Ishikawa (cell line): ENCODE data around the gene GMDS.

ENCODE experiments used
- CEBPB ChIP-seq: IDR thresholded peaks from 2 replicates; pipeline ENCODE4 v1.6.1; 2012
- CREB1 ChIP-seq: IDR thresholded peaks from 2 replicates; pipeline ENCODE4 v1.6.1; 2012; ENCODE audit warnings: low read depth
- EGR1 ChIP-seq: IDR thresholded peaks from 2 replicates; pipeline ENCODE4 v1.6.1; 2012
- EP300 ChIP-seq: IDR thresholded peaks from 2 replicates; pipeline ENCODE4 v1.6.1; 2012; ENCODE audit warnings: borderline replicate concordance
- FOXM1 ChIP-seq: IDR thresholded peaks from 2 replicates; pipeline ENCODE4 v1.6.1; 2012; ENCODE audit warnings: low read depth, borderline replicate concordance
- MAX ChIP-seq: IDR thresholded peaks from 2 replicates; pipeline ENCODE4 v1.6.1; 2012
- NFIC ChIP-seq: IDR thresholded peaks from 2 replicates; pipeline ENCODE4 v1.6.1; 2012
- RAD21 ChIP-seq: IDR thresholded peaks from 2 replicates; pipeline ENCODE4 v1.6.1; 2012; ENCODE audit warnings: low read depth
- REST ChIP-seq: IDR thresholded peaks from 2 replicates; pipeline ENCODE4 v1.6.1; 2012; ENCODE audit warnings: low read depth, mild to moderate bottlenecking
- TAF1 ChIP-seq: IDR thresholded peaks from 2 replicates; pipeline ENCODE4 v1.6.1; 2012; ENCODE audit warnings: low read depth, mild to moderate bottlenecking
- TCF12 ChIP-seq: IDR thresholded peaks from 2 replicates; pipeline ENCODE4 v1.6.1; 2012; ENCODE audit warnings: low read depth
- TEAD4 ChIP-seq: IDR thresholded peaks from 2 replicates; pipeline ENCODE4 v1.6.1; 2012
- USF1 ChIP-seq: IDR thresholded peaks from 2 replicates; pipeline ENCODE4 v1.6.1; 2012
- YY1 ChIP-seq: IDR thresholded peaks from 2 replicates; pipeline ENCODE4 v1.6.1; 2012; ENCODE audit warnings: low read depth
- ZBTB7A ChIP-seq: IDR thresholded peaks from 2 replicates; pipeline ENCODE4 v1.6.1; 2012; ENCODE audit warnings: low read depth

Gene GMDS

GRCh38 chr6:2221726-2222274 is 23.6 kb downstream of the GMDS start:
- TF ChIP-seq CREB1: no peak

GRCh38 chr6:2220154-2220553 is 25.3 kb downstream of the GMDS start:
- TF ChIP-seq EP300 (no peak), TCF12 (no peak), CREB1 (no peak), NFIC (no peak), USF1 (no peak), YY1 (no peak), ZBTB7A (no peak), FOXM1 (no peak), RAD21 (no peak), EGR1 (no peak), MAX (no peak), TAF1 (no peak), CEBPB (no peak), TEAD4 (no peak), REST (no peak)

GRCh38 chr6:2218866-2219265 is 26.5 kb downstream of the GMDS start:
- TF ChIP-seq REST (no peak), EP300 (no peak), NFIC (no peak), ZBTB7A (no peak)

GRCh38 chr6:2216794-2217383 is 28.5 kb downstream of the GMDS start:
- TF ChIP-seq YY1 (no peak), TCF12 (no peak), ZBTB7A (no peak), TEAD4 (no peak), CREB1 (no peak), TAF1 (no peak), REST (no peak), EGR1 (no peak), USF1 (no peak), EP300 (no peak)

- TF ChIP-seq FOXM1: no peak
- no peak for TF ChIP-seq USF1
- no peak for TF ChIP-seq CREB1
- no peak for TF ChIP-seq ZBTB7A
- no peak for TF ChIP-seq EP300
- no peak for TF ChIP-seq TEAD4
- no peak for TF ChIP-seq EGR1
Observed at GRCh38 chr6:2215342-2215741, 30.1 kb downstream of the GMDS start.
